ENCODE data around the gene BPGM.

Gene BPGM

GRCh38 chr7:134710854-134711624 lies 64.4 kb downstream of the BPGM start:
- no peak overlapping the region for H3K4me3 ChIP-seq (ENCODE audit: low read length)
- H3K36me3 ChIP-seq (ENCODE audit: insufficient read depth, low read length) = no peaks in the 10 kb centered on the region
- no peak overlapping the region for H2AFZ ChIP-seq (ENCODE audit: low read depth, low read length)
- no peaks in the 10 kb centered on the region for H3K27me3 ChIP-seq (ENCODE audit: insufficient read depth, low read length)
- no peaks in the 10 kb centered on the region for H3K9me3 ChIP-seq (ENCODE audit: low read length)
- H3K4me1 ChIP-seq (ENCODE audit: insufficient read depth, low read length) = no peaks in the 10 kb centered on the region

GRCh38 chr7:134712196-134712595 lies 65.5 kb downstream of the BPGM start:
- no peaks in the 10 kb centered on the region for H3K4me1 ChIP-seq (ENCODE audit: insufficient read depth, low read length)
- H3K9me3 ChIP-seq (ENCODE audit: low read length) = no peaks in the 10 kb centered on the region
- no peaks in the 10 kb centered on the region for H3K27me3 ChIP-seq (ENCODE audit: insufficient read depth, low read length)
- no peak overlapping the region for H2AFZ ChIP-seq (ENCODE audit: low read depth, low read length)
- no peaks in the 10 kb centered on the region for H3K36me3 ChIP-seq (ENCODE audit: insufficient read depth, low read length)
- no peak overlapping the region for H3K4me3 ChIP-seq (ENCODE audit: low read length)

- Histone ChIP-seq H3K27me3 (ENCODE audit: insufficient read depth, low read length) (no peaks in the 10 kb centered on the region), H2AFZ (ENCODE audit: low read depth, low read length) (no peak overlapping the region), H3K9me3 (ENCODE audit: low read length) (no peaks in the 10 kb centered on the region)
Measured at GRCh38 chr7:134714470-134715205, 68.0 kb downstream of the BPGM start.

GRCh38 chr7:134718211-134718875 lies 71.7 kb downstream of the BPGM start:
- H3K27me3 ChIP-seq (ENCODE audit: insufficient read depth, low read length) = no peaks in the 10 kb centered on the region
- no peaks in the 10 kb centered on the region for H3K9me3 ChIP-seq (ENCODE audit: low read length)
- H3K4me3 ChIP-seq (ENCODE audit: low read length) = no peak overlapping the region
- no peaks in the 10 kb centered on the region for H3K36me3 ChIP-seq (ENCODE audit: insufficient read depth, low read length)
- no peak overlapping the region for H2AFZ ChIP-seq (ENCODE audit: low read depth, low read length)
- H3K4me1 ChIP-seq (ENCODE audit: insufficient read depth, low read length) = peaks cover 15% of the 10 kb centered on the region

More at GRCh38 chr7:134714470-134715205, 68.0 kb downstream of the BPGM start:
- Histone ChIP-seq H3K4me3 (ENCODE audit: low read length) (no peak overlapping the region), H3K36me3 (ENCODE audit: insufficient read depth, low read length) (no peaks in the 10 kb centered on the region), H3K4me1 (ENCODE audit: insufficient read depth, low read length) (peaks cover 2% of the 10 kb centered on the region)

- Histone ChIP-seq H3K27me3 (ENCODE audit: insufficient read depth, low read length) (no peaks in the 10 kb centered on the region), H3K4me3 (ENCODE audit: low read length) (no peak overlapping the region), H3K4me1 (ENCODE audit: insufficient read depth, low read length) (peaks cover 15% of the 10 kb centered on the region), H3K36me3 (ENCODE audit: insufficient read depth, low read length) (no peaks in the 10 kb centered on the region), H3K9me3 (ENCODE audit: low read length) (no peaks in the 10 kb centered on the region), H2AFZ (ENCODE audit: low read depth, low read length) (no peak overlapping the region)
Measured at GRCh38 chr7:134720091-134720935, 73.7 kb downstream of the BPGM start.

GRCh38 chr7:134721171-134721570 lies 74.5 kb downstream of the BPGM start:
- Histone ChIP-seq H2AFZ (ENCODE audit: low read depth, low read length) (no peak overlapping the region), H3K36me3 (ENCODE audit: insufficient read depth, low read length) (no peaks in the 10 kb centered on the region), H3K27me3 (ENCODE audit: insufficient read depth, low read length) (no peaks in the 10 kb centered on the region), H3K4me3 (ENCODE audit: low read length) (no peak overlapping the region), H3K9me3 (ENCODE audit: low read length) (no peaks in the 10 kb centered on the region), H3K4me1 (ENCODE audit: insufficient read depth, low read length) (peaks cover 15% of the 10 kb centered on the region)

GRCh38 chr7:134722786-134723322 lies 76.2 kb downstream of the BPGM start:
- H3K4me3 ChIP-seq (ENCODE audit: low read length) = no peak overlapping the region
- no peaks in the 10 kb centered on the region for H3K36me3 ChIP-seq (ENCODE audit: insufficient read depth, low read length)
- no peaks in the 10 kb centered on the region for H3K9me3 ChIP-seq (ENCODE audit: low read length)
- H3K4me1 ChIP-seq (ENCODE audit: insufficient read depth, low read length) = peaks cover 15% of the 10 kb centered on the region
- H2AFZ ChIP-seq (ENCODE audit: low read depth, low read length) = no peak overlapping the region
- H3K27me3 ChIP-seq (ENCODE audit: insufficient read depth, low read length) = no peaks in the 10 kb centered on the region

GRCh38 chr7:134723892-134724291 lies 77.2 kb downstream of the BPGM start:
- no peaks in the 10 kb centered on the region for H3K36me3 ChIP-seq (ENCODE audit: insufficient read depth, low read length)
- H3K9me3 ChIP-seq (ENCODE audit: low read length) = no peaks in the 10 kb centered on the region

GRCh38 chr7:134724606-134725005 lies 78.0 kb downstream of the BPGM start:
- Histone ChIP-seq H3K4me3 (ENCODE audit: low read length) (no peak overlapping the region), H3K36me3 (ENCODE audit: insufficient read depth, low read length) (no peaks in the 10 kb centered on the region), H2AFZ (ENCODE audit: low read depth, low read length) (no peak overlapping the region), H3K4me1 (ENCODE audit: insufficient read depth, low read length) (peaks cover 13% of the 10 kb centered on the region), H3K27me3 (ENCODE audit: insufficient read depth, low read length) (no peaks in the 10 kb centered on the region), H3K9me3 (ENCODE audit: low read length) (no peaks in the 10 kb centered on the region)

More at GRCh38 chr7:134723892-134724291, 77.2 kb downstream of the BPGM start:
- no peak overlapping the region for H3K4me3 ChIP-seq (ENCODE audit: low read length)
- no peak overlapping the region for H2AFZ ChIP-seq (ENCODE audit: low read depth, low read length)
- peaks cover 15% of the 10 kb centered on the region for H3K4me1 ChIP-seq (ENCODE audit: insufficient read depth, low read length)
- H3K27me3 ChIP-seq (ENCODE audit: insufficient read depth, low read length) = no peaks in the 10 kb centered on the region

GRCh38 chr7:134726581-134726980 lies 79.9 kb downstream of the BPGM start:
- Histone ChIP-seq H3K9me3 (ENCODE audit: low read length) (no peaks in the 10 kb centered on the region), H3K4me3 (ENCODE audit: low read length) (no peak overlapping the region), H3K4me1 (ENCODE audit: insufficient read depth, low read length) (no peaks in the 10 kb centered on the region), H3K36me3 (ENCODE audit: insufficient read depth, low read length) (no peaks in the 10 kb centered on the region), H2AFZ (ENCODE audit: low read depth, low read length) (no peak overlapping the region), H3K27me3 (ENCODE audit: insufficient read depth, low read length) (no peaks in the 10 kb centered on the region)

- Histone ChIP-seq H3K36me3 (ENCODE audit: insufficient read depth, low read length) (no peaks in the 10 kb centered on the region), H3K27me3 (ENCODE audit: insufficient read depth, low read length) (no peaks in the 10 kb centered on the region), H3K4me3 (ENCODE audit: low read length) (no peak overlapping the region), H3K9me3 (ENCODE audit: low read length) (no peaks in the 10 kb centered on the region), H3K4me1 (ENCODE audit: insufficient read depth, low read length) (no peaks in the 10 kb centered on the region), H2AFZ (ENCODE audit: low read depth, low read length) (no peak overlapping the region)
Measured at GRCh38 chr7:134727711-134728110, 81.1 kb downstream of the BPGM start.
